Inflammatory macrophage (primary cell): ENCODE data around the gene PTPRG.

Source experiments
- DNase-seq, 2 donors: peaks; one replicate each; pipeline ENCODE4 v3.0.0-alpha.2; 2020 to 2022

PTPRG gene

GRCh38 chr3:61975936-61976335, 414.6 kb downstream of the PTPRG start:
- no peak for DNase-seq

GRCh38 chr3:61978460-61979419, 417.4 kb downstream of the PTPRG start:
- DNase-seq: no peak

- DNase-seq: no peak
Observed at GRCh38 chr3:61979638-61980037, 418.3 kb downstream of the PTPRG start.

- DNase-seq: no peak
Observed at GRCh38 chr3:61980041-61980440, 418.7 kb downstream of the PTPRG start.

- no peak for DNase-seq
Observed at GRCh38 chr3:61981060-61981459, 419.7 kb downstream of the PTPRG start.

GRCh38 chr3:61983479-61983878, 422.1 kb downstream of the PTPRG start:
- no peak for DNase-seq

- DNase-seq: no peak
Observed at GRCh38 chr3:61985020-61985419, 423.6 kb downstream of the PTPRG start.

- no peak for DNase-seq
Observed at GRCh38 chr3:61986473-61986872, 425.1 kb downstream of the PTPRG start.

GRCh38 chr3:61989681-61990080, 428.3 kb downstream of the PTPRG start:
- DNase-seq: no peak

GRCh38 chr3:61990327-61991027, 429.1 kb downstream of the PTPRG start:
- DNase-seq: no peak

GRCh38 chr3:61991706-61992105, 430.3 kb downstream of the PTPRG start:
- no peak for DNase-seq

GRCh38 chr3:61996366-61996765, 435.0 kb downstream of the PTPRG start:
- DNase-seq: no peak

GRCh38 chr3:61997101-61997500, 435.7 kb downstream of the PTPRG start:
- no peak for DNase-seq

- no peak for DNase-seq
Observed at GRCh38 chr3:62003835-62004234, 442.5 kb downstream of the PTPRG start.

GRCh38 chr3:62007036-62007435, 445.7 kb downstream of the PTPRG start:
- no peak for DNase-seq

GRCh38 chr3:62010989-62011388, 449.6 kb downstream of the PTPRG start:
- no peak for DNase-seq

GRCh38 chr3:62011666-62012065, 450.3 kb downstream of the PTPRG start:
- DNase-seq: no peak

- no peak for DNase-seq
Observed at GRCh38 chr3:62013951-62014350, 452.6 kb downstream of the PTPRG start.

GRCh38 chr3:62015111-62015510, 453.7 kb downstream of the PTPRG start:
- DNase-seq: no peak

GRCh38 chr3:62019906-62020305, 458.5 kb downstream of the PTPRG start:
- DNase-seq: no peak

- no peak for DNase-seq
Observed at GRCh38 chr3:62020706-62021105, 459.3 kb downstream of the PTPRG start.

- no peak for DNase-seq
Observed at GRCh38 chr3:62022312-62022711, 460.9 kb downstream of the PTPRG start.

GRCh38 chr3:62024882-62025281, 463.5 kb downstream of the PTPRG start:
- no peak for DNase-seq

- no peak for DNase-seq
Observed at GRCh38 chr3:62025913-62026312, 464.5 kb downstream of the PTPRG start.
